SK-N-SH treated with all-trans-retinoic acid at 6 μM for 48 hours (cell line): Measurements from ENCODE around the gene SCART1.

Source experiments
- ATAC-seq: fragments of 200-7000 bp; cut with Tn5 transposase; 3 replicates; pipeline ENCODE4 v1.9.1; 2020; ENCODE audit warnings: mild to moderate bottlenecking, moderate library complexity
- ARNTL ChIP-seq: fragments of 450-650 bp; formaldehyde crosslinking; IDR thresholded peaks from 2 replicates; pipeline ENCODE4 v1.5.0; 2020; ENCODE audit warnings: low read depth, mild to moderate bottlenecking, moderate library complexity, borderline replicate concordance
- BACH2 ChIP-seq: fragments of 250-450 bp; sonication (Bioruptor Pico); IDR thresholded peaks from 2 replicates; pipeline ENCODE4 v1.9.0; 2021; ENCODE audit warnings: mild to moderate bottlenecking, borderline replicate concordance
- CSDC2 ChIP-seq: fragments of 250-450 bp; sonication (Bioruptor Pico); IDR thresholded peaks from 2 replicates; pipeline ENCODE4 v1.5.0; 2020; ENCODE audit warnings: mild to moderate bottlenecking, moderate library complexity
- ESRRG ChIP-seq: fragments of 250-450 bp; sonication (Bioruptor Pico); IDR thresholded peaks from 2 replicates; pipeline ENCODE4 v1.6.1; 2021; ENCODE audit warnings: mild to moderate bottlenecking
- GLIS3 ChIP-seq: fragments of 250-450 bp; sonication (Bioruptor Pico); IDR thresholded peaks from 2 replicates; pipeline ENCODE4 v1.5.0; 2020; ENCODE audit warnings: mild to moderate bottlenecking, moderate library complexity
- OSR1 ChIP-seq: fragments of 250-450 bp; sonication (Bioruptor Pico); IDR thresholded peaks from 2 replicates; pipeline ENCODE4 v1.8.0; 2022; ENCODE audit warnings: moderate library complexity, mild to moderate bottlenecking, inconsistent platforms
- PPARA ChIP-seq: fragments of 250-450 bp; sonication (Bioruptor Pico); IDR thresholded peaks from 2 replicates; pipeline ENCODE4 v1.5.0; 2020; ENCODE audit warnings: mild to moderate bottlenecking, borderline replicate concordance
- RARB ChIP-seq: fragments of 250-450 bp; sonication (Bioruptor Pico); IDR thresholded peaks from 2 replicates; pipeline ENCODE4 v1.8.0; 2021; ENCODE audit warnings: mild to moderate bottlenecking, moderate library complexity
- TOX ChIP-seq: fragments of 250-450 bp; sonication (Bioruptor Pico); IDR thresholded peaks from 2 replicates; pipeline ENCODE4 v1.8.0; 2021; ENCODE audit warnings: mild to moderate bottlenecking, moderate library complexity, borderline replicate concordance
- ZFP3 ChIP-seq: fragments of 250-450 bp; sonication (Bioruptor Pico); IDR thresholded peaks from 2 replicates; pipeline ENCODE4 v1.5.0; 2020; ENCODE audit warnings: mild to moderate bottlenecking, moderate library complexity
- ZNF565 ChIP-seq: fragments of 450-650 bp; formaldehyde crosslinking; conservative IDR thresholded peaks from 2 replicates; pipeline ENCODE4 v1.5.0; 2020; ENCODE audit warnings: low read depth, mild to moderate bottlenecking, moderate library complexity
- ZNF70 ChIP-seq: fragments of 450-650 bp; formaldehyde crosslinking; IDR thresholded peaks from 2 replicates; pipeline ENCODE4 v1.5.0; 2020; ENCODE audit warnings: mild to moderate bottlenecking, moderate library complexity
- ZNF8 ChIP-seq: fragments of 450-650 bp; formaldehyde crosslinking; IDR thresholded peaks from 2 replicates; pipeline ENCODE4 v1.5.0; 2020; ENCODE audit warnings: mild to moderate bottlenecking, moderate library complexity
- TF ChIP-seq, protein P1 (sequence below): fragments of 250-450 bp; sonication (Bioruptor Pico); IDR thresholded peaks from 2 replicates; pipeline ENCODE4 v1.8.0; 2020; ENCODE audit warnings: mild to moderate bottlenecking, moderate library complexity, borderline replicate concordance
- TF ChIP-seq, protein P2 (sequence below): fragments of 250-450 bp; sonication (Bioruptor Pico); IDR thresholded peaks from 2 replicates; pipeline ENCODE4 v1.5.1; 2020; ENCODE audit warnings: low read depth, mild to moderate bottlenecking, moderate library complexity
- TF ChIP-seq, protein P3 (sequence below): fragments of 250-450 bp; sonication (Bioruptor Pico); IDR thresholded peaks from 2 replicates; pipeline ENCODE4 v1.5.0; 2020; ENCODE audit warnings: mild to moderate bottlenecking, moderate library complexity
- TF ChIP-seq, protein P4 (sequence below): fragments of 250-450 bp; sonication (Bioruptor Pico); IDR thresholded peaks from 2 replicates; pipeline ENCODE4 v1.5.1; 2021; ENCODE audit warnings: mild to moderate bottlenecking, moderate library complexity

The SCART1 gene

DNA sequence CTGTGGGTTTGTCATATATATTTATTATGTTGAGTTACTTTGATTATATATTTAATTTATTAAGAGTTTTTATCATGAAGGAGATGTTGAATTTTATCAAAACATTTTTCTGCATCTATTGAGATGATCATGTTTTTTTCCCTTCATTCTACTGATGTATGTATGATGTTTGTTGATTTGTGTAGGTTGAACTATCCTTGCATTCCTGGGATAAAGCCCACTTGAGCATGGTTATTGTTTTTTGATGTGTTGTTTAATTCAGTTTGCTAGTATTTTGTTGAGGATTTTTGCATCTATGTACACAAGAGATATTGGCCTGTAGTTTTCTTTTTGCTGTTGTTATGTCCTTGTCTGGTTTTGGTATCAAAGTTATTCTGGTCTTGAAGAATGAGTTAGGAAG is 31.1 kb downstream of the SCART1 start:
- no peak for TF ChIP-seq RARB (CRISPR knock-in tag)
- TF ChIP-seq, protein P1, sequence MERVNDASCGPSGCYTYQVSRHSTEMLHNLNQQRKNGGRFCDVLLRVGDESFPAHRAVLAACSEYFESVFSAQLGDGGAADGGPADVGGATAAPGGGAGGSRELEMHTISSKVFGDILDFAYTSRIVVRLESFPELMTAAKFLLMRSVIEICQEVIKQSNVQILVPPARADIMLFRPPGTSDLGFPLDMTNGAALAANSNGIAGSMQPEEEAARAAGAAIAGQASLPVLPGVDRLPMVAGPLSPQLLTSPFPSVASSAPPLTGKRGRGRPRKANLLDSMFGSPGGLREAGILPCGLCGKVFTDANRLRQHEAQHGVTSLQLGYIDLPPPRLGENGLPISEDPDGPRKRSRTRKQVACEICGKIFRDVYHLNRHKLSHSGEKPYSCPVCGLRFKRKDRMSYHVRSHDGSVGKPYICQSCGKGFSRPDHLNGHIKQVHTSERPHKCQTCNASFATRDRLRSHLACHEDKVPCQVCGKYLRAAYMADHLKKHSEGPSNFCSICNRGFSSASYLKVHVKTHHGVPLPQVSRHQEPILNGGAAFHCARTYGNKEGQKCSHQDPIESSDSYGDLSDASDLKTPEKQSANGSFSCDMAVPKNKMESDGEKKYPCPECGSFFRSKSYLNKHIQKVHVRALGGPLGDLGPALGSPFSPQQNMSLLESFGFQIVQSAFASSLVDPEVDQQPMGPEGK (CRISPR knock-in tag): no peak
- TF ChIP-seq OSR1 (CRISPR knock-in tag): no peak
- TF ChIP-seq, protein P2, sequence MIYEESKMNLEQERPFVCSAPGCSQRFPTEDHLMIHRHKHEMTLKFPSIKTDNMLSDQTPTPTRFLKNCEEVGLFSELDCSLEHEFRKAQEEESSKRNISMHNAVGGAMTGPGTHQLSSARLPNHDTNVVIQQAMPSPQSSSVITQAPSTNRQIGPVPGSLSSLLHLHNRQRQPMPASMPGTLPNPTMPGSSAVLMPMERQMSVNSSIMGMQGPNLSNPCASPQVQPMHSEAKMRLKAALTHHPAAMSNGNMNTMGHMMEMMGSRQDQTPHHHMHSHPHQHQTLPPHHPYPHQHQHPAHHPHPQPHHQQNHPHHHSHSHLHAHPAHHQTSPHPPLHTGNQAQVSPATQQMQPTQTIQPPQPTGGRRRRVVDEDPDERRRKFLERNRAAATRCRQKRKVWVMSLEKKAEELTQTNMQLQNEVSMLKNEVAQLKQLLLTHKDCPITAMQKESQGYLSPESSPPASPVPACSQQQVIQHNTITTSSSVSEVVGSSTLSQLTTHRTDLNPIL (CRISPR knock-in tag): no peak
- no peak for TF ChIP-seq ZNF8 (CRISPR knock-in tag)
- TF ChIP-seq ZNF565: no peak
- TF ChIP-seq CSDC2 (CRISPR knock-in tag): no peak
- no peak for TF ChIP-seq GLIS3 (CRISPR knock-in tag)
- no peak for TF ChIP-seq ZFP3
- ATAC-seq: no peak

DNA sequence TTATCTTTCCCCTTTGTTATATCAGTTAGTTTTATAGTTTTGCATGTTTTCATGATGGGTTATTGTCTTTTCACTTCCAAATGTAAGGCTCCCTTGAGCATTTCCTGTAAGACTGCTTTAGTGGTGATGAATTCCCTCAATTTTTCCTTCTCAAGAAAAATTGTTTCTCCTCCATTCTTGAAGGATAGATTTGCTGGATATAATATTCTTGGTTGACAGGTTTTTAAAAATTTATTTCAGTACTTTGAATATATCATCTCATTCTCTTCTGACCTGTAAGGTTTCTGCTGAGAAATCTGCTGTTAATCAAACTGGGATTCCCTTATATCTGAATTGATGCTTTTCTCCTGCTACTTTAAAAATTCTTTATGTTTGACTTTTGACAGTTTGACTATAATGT is 33.3 kb downstream of the SCART1 start:
- TF ChIP-seq ZNF8 (CRISPR knock-in tag): no peak
- TF ChIP-seq ZNF565: no peak
- no peak for TF ChIP-seq PPARA (CRISPR knock-in tag)
- TF ChIP-seq, protein P1 (CRISPR knock-in tag): no peak
- TF ChIP-seq BACH2: no peak
- TF ChIP-seq TOX: no peak
- no peak for TF ChIP-seq ZNF70 (CRISPR knock-in tag)
- no peak for ATAC-seq

DNA sequence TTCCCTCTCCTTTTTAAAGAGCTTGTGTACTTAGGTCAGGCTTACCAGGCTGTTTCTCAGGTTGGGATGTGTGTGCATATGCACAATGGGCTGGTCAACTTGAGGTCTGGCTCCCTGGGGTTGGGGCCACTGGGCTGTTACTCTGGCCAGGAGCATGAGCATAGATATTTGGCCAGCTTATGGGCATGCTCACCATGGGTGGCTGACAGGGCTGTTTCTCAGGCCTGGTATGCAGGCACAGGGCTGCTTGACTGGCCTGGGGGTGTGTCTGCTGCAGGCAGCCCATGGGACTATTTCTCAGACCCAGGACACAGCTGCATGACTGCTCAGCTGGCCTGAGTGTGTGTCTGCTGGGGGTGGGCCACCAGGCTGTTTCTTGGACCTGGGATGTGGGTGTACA is 34.6 kb downstream of the SCART1 start:
- no peak for ATAC-seq
- TF ChIP-seq, protein P3, sequence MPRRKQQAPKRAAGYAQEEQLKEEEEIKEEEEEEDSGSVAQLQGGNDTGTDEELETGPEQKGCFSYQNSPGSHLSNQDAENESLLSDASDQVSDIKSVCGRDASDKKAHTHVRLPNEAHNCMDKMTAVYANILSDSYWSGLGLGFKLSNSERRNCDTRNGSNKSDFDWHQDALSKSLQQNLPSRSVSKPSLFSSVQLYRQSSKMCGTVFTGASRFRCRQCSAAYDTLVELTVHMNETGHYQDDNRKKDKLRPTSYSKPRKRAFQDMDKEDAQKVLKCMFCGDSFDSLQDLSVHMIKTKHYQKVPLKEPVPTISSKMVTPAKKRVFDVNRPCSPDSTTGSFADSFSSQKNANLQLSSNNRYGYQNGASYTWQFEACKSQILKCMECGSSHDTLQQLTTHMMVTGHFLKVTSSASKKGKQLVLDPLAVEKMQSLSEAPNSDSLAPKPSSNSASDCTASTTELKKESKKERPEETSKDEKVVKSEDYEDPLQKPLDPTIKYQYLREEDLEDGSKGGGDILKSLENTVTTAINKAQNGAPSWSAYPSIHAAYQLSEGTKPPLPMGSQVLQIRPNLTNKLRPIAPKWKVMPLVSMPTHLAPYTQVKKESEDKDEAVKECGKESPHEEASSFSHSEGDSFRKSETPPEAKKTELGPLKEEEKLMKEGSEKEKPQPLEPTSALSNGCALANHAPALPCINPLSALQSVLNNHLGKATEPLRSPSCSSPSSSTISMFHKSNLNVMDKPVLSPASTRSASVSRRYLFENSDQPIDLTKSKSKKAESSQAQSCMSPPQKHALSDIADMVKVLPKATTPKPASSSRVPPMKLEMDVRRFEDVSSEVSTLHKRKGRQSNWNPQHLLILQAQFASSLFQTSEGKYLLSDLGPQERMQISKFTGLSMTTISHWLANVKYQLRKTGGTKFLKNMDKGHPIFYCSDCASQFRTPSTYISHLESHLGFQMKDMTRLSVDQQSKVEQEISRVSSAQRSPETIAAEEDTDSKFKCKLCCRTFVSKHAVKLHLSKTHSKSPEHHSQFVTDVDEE: no peak
- TF ChIP-seq, protein P1 (CRISPR knock-in tag): no peak
- TF ChIP-seq, protein P4, sequence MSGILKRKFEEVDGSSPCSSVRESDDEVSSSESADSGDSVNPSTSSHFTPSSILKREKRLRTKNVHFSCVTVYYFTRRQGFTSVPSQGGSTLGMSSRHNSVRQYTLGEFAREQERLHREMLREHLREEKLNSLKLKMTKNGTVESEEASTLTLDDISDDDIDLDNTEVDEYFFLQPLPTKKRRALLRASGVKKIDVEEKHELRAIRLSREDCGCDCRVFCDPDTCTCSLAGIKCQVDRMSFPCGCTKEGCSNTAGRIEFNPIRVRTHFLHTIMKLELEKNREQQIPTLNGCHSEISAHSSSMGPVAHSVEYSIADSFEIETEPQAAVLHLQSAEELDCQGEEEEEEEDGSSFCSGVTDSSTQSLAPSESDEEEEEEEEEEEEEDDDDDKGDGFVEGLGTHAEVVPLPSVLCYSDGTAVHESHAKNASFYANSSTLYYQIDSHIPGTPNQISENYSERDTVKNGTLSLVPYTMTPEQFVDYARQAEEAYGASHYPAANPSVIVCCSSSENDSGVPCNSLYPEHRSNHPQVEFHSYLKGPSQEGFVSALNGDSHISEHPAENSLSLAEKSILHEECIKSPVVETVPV (CRISPR knock-in tag): no peak
- no peak for TF ChIP-seq PPARA (CRISPR knock-in tag)
- no peak for TF ChIP-seq ARNTL
- no peak for TF ChIP-seq ESRRG (CRISPR knock-in tag)
- no peak for TF ChIP-seq CSDC2 (CRISPR knock-in tag)
